Inflammatory macrophage treated with lipopolysaccharide for 4 hours (primary cell): ENCODE data around the gene SNN.

Experiments used
- DNase-seq: peaks from one replicate; pipeline ENCODE4 v3.0.0-alpha.2; 2020

SNN gene

DNA sequence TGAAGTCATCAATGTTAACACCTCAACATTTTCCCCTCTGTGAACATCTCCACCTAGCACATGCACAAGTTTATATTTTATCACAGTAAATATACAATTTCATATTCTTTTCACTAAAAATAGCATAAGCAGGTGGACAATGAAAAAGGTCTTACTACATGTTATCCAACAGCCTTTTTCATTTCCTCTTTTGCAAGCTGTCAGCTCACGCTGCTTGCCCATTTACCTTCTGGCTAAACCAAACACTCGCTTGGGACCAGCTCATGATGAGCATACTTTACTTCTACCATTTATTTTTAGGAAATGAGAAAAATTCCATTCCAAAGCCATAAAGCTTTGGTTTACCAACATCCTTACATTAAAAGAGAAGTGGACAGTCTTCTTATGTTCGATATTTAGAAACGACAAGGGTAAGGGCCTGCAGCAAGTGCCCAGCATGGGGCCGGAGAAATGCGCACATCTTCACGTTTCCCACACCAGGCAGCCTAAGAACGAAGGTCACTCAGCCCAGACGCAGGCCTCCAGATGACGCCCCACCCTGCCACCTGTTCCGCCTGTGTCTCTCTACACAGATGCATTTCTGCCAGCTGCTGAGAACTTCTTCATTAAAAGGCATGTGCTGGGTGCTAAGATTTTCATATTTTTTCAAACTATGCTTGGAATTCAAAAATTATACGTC lies 13.9 kb downstream of the SNN start:
- peak; percentile 33 for DNase-seq

DNA sequence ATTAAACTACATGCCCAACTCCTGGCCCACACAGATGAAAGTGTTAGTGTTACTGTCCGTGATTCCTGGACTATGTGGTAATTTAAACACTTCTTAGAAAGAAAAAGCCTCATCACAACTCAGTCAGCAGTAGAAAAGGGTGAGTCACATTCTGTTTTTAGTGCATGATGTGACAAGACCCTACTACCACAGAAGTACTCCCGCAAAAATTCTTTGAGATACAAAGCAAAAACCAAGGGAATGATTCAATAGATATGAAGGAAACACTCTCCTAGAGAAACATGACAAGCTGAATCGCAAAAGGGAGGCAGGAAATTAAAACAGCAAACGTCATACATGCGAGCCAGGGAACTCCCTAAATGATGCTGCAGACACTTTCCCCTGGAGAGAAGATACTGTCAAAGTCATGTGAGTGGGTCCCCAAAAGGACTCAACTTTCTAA lies 14.4 kb downstream of the SNN start:
- DNase-seq: peak; percentile 88

DNA sequence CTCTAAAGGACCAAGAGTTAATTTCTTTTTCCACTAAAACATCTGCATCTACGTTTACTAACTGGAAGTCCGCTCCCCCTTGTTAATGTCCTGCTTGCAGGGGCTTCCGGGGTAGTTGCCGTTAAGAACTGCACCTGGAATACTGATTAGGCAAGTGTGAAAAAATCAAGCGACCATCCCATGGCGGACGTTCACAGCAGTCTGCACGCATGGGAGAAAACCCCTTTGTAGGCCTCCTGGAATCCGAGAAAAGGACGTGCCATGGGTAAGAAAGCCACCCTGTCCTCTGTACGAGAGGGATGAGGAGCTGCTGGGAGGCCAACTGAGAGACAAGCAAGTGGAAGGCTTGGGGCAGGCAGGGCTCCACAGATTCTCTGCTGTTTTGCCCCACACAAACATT lies 14.9 kb downstream of the SNN start:
- no peak for DNase-seq

DNA sequence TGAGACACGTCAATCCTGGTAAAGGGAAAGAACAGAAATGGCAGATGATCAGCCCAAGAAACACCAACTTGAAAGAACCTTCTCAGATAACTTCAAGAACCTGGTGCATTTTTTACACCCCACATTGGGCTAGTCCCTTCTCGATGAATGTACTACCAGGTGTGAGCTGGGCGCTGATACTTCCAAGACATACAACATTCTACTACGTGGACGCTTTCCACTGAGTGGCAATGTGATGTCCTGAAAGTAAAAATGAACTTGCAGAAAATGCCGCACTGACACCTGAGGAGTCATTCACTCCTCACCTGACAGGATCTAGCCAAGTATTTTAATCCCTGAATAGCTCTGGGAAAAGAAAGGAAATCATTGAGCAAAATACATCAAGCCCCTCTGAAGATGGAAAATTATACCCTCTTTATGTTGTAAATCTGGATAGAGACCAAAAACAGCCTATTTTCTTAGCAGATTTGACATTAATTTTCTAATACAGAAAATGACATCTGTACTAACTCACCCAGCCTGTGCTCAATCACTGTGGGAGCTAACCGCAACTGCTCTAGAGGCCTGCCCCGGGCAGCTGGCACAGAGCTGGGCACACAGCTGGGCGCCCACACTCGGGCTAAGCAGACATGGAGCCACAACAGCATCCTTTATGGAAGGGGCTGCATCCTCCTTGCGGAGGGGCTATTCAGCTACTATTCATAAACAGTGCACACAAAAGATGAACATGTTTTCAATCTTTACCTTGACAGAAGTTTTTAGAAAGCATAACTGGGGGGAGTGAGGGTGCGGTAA lies 16.2 kb downstream of the SNN start:
- DNase-seq: no peak

DNA sequence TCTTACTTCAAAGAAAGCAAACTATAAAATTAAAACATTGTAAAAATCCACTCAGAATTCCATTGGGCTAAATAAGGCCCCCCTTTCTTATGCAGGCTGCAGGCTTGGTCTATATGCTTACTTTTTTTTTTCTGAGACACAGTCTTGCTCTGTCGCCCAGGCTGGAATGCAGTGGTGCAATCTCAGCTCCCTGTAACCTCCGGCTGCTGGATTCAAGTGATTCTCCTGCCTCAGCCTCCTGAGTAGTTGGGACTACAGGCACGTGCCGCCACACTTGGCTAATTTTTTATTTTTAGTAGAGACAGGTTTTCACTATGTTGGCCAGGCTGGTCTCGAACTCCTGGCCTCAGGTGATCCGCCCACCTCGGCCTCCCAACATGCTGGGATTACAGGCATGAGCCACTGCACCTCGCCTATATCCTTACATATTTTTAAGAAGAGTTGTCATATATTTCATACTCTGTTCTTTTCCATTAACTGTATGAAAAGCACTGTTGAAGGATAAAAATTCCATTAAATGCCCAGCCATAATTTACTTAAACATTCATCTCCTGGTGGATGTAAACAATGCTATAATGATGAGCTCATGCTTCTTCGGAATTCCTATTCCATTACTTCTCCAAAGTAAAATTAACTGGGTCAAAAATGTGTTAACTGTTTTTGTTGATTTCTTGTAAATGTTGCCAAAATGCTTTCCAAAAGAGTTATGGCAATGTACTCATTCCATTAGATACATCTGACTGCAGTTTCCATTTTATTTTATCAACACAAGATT lies 17.8 kb downstream of the SNN start:
- no peak for DNase-seq

DNA sequence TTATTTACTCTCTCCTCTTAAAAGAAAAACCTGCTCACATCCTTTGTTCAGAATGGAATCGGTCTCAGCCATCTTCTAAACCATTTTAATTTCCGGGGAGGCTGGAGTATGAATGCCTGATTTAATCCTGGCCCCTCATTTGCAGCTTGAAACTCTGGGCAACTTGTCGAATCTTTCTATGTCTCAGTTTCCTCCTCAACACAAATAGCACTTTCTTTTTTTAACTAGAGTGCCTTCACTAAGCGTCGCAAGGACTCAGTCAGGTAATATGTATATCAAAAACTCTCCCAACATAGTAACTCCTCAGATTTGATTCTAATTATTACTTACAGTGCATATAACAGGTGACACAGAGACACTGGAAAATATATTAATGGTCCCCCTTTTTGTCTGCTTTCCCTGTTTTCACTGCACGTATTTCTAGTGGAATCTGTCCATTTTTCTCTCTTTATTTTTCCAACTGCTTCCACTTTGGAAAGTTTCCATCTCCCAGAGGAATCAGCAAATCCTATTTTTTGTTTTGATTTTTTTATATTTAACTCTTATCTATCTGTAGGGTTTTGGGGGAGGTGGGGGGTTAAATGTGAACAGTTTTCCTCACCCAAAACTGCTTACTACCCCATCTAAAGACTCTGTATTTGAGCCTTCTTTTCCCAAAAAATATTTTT lies 18.6 kb downstream of the SNN start:
- DNase-seq: no peak

DNA sequence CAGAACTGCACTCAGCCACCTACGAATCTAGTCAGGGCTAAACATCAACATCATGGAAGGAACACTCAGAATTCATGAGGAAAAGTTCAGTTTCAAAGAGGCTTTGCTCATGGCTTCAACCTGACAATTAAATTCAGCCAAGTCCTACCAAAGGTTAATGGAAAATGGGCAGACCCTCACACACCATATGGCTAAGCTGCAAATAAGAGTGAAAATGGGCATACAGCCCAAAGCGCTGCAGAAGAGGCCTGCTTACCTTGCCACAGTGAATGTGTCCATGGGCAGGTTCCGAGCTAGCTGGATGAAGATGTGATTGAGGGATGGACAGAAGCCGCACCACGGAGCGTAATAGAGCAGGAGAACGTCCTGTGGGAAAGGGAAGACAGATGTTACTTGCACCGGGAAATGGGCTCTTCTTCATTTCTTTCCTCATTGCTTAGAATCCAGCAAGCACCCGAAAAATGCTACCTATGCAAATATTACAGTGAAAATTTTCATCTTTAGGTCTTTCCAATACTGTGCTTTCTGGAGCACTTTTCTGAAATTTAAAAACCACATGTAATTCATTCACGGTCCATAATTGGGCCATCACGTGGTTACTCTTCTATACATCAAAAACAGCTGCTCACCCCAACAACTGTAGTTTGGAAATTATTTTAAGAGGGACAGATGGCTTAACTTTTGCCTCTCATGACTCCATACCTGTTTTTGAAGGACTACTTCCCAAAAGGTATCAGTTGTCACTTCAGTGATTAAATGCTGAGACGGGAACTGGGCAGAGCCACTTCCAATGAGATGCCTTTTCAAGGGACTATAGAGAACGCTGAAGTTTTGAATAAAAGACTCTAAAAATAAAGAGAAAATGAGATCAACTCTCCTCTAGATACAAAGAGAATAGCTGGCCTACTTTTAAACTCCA lies 19.6 kb downstream of the SNN start:
- DNase-seq: no peak

DNA sequence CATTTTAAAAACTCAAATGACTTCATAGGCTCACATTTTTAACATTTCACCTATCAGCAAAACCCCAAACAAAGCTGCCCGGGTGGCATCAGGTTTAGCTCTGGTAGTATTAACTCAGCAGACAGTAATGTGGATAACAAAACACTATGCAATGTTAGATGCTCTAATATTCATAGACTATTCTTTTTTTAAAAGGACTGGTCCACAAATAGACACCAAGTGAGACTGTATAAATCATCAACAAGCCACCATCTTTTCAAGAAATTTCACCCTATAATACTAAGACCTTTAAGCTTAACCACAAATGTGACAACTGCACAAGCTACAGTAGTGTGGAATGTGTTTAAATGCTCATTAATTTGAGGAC lies 20.2 kb downstream of the SNN start:
- DNase-seq: no peak

DNA sequence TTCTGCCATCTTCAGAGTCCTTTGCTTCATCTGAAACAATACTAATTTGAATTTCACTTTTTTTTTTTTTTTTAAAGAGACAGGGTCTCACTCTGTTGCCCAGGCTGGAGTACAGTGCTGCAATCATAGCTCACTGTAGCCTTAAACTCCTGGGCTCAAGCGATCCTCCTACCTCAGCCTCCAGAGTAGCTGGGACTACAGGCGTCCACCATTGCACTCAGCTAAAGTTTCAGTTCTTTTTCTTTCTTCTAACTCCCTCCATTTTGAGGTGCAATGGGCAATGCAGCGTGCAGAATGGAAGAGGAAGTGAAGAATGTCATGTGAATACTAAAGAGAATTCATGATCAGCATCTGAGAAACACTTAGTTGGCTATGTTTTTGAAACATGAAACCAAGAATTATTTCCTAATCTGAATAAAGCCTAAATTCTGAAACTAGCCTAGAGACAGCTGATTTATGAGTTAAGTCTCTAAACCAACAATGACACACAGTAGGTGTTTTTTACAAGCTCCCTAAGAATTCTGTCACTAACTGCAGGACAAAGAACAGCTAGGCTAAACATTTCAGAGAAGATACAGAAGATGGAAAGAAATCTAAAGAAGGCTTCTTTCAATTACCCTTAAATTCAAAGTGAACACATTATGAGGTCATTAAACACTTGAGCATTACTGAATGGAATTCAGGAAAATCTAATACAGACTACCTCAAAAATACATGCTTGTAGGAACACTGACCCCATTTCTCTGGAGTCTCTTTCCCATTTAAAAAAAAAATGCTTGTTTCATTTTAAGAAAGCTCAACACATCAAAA lies 21.0 kb downstream of the SNN start:
- DNase-seq: peak; percentile 93

DNA sequence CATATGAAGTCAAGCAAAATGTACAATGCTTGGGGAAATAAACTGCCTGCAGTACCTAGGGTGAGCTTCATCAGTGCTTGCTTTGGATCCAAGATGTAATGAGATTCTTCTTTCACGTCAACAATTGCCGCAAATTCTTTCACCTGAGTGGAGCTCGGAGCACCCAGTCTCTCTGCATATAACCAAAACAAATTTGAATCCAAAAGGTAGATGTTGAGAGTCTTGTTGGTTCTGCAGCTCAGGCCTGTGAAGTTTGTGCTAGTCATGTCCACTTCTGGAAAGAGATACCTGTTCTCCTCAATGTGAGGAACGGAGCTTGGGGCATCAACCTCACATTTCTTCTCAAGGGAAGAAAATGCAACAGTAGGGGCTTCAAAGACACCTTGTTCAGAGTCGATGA lies 23.0 kb downstream of the SNN start:
- no peak for DNase-seq

DNA sequence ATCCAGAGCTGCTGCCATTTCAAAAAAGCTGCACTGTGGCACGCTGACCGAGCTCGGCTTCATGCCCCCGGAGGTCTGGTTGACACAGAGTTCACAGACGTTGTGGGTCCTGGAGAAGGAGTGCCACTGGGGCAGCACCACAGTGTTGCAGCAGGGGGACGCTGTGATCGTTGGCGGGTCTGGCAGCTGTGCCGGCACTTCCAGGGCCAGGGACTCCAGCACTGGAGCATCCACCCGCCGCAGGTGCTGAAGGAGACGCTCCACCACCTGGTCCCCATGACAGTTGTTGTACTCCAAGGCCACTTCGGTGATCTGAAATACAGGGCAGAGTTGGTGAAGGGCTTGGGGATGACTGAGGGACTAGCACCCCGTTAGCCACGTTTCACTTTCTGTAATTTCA lies 23.5 kb downstream of the SNN start:
- no peak for DNase-seq

DNA sequence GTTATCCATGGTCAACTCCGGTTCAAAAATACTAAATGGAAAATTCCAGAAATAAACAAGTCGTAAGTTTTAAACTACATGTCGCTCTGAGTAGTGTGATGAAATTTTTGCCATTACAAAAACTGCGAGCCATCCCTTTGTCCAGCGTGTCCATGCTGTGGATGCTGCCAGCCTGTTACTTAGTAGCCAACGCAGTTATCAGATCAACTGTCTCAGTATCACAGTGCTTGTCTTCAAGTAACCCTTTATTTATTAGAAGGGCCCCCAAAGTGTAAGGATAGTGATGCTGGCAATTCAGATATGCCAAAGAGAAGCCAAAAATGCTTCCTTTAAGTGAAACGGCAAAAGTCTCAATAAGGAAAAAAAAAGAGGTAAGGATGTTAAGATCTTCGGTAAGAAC lies 23.9 kb downstream of the SNN start:
- no peak for DNase-seq

DNA sequence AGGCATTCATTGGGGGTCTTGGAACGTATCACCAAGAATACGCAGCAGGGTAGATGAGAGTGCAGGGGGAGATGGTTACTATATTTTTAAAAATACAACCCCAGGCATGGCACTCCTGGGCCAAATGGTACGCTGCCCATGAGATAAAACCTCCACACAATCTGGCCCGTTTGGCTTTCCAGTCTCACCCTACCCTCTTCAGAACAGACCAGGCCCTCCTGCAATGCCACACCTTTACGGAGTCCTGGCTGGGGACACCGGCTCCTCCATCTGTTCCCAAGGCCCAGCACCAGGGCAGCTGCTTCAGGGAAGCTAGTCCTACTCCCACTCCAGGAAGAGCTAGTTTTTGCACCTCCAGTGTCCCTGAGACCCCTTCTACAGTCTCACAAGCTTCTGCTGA lies 24.4 kb downstream of the SNN start:
- no peak for DNase-seq

DNA sequence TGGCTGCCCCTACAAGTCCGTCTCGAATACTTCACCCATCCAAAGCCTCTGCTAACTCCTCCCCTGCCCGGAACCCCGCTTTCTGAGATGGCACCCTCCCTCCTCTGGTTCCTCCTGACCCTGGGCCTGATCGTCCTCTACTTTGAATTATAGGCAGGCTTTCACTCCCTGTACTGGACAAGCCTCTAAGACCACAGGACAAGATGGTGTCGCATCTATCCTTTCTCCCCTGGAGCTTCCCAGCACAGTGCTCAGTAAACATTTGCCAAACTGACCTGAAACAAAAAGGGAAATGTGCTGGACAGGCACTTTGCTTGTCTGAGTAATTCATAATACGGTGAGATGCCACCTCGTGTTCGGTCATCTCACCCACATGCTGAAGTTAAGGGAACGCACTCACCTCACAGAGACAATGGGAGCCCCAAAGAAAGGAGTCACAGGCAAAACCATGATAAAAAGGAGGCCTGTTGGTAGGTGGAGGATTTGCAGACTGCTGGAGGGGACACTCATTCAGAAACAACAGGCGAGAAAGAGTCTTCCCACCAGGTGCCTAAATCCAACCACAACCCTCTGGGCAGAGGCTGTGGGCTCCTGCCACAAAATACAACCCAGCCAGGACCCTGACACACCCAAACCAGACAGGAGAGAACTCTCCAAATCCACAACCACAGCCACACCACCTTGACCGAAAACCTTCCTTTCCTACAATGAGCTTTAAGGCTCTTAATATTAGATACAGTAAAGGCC lies 28.2 kb downstream of the SNN start:
- no peak for DNase-seq

DNA sequence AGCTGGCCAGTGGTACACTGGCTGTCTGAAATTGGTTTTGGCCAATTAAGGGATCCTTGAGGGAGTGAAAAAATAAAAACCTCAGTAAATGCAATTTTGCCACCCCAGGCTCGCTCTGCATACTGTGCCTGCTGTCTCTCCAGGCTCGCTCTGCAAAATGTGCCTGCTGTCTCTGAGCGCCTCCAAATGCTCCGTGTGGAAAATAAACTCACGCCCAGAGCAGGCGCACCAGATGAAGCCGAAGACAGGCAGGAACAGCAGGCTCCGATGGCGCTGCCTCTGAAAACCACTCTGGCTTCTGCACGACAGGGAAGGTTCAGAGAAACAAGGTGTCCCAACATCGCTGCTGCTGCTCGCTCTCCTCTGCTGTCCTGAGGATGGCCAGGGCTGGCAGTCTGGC lies 29.1 kb downstream of the SNN start:
- DNase-seq: no peak

DNA sequence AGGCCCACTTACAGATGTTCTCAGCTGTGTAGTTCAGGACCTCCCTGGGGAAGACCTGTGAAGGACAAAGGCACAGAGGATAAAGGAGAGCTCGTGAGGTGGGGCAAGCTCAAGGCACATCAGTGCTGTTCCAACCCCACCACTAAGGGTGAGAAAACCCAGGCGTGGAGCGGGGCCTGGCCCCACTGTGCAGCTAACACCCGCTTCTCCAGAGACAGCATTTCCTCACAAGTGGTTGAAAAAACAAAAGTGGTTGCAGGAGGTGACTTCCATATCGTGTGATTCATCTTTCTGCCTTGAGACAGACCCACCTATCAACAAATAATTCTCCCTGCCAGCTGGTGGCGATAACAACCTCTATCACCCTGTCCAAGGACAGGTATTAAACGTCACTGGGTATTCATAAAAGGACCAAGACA lies 30.0 kb downstream of the SNN start:
- DNase-seq: no peak

DNA sequence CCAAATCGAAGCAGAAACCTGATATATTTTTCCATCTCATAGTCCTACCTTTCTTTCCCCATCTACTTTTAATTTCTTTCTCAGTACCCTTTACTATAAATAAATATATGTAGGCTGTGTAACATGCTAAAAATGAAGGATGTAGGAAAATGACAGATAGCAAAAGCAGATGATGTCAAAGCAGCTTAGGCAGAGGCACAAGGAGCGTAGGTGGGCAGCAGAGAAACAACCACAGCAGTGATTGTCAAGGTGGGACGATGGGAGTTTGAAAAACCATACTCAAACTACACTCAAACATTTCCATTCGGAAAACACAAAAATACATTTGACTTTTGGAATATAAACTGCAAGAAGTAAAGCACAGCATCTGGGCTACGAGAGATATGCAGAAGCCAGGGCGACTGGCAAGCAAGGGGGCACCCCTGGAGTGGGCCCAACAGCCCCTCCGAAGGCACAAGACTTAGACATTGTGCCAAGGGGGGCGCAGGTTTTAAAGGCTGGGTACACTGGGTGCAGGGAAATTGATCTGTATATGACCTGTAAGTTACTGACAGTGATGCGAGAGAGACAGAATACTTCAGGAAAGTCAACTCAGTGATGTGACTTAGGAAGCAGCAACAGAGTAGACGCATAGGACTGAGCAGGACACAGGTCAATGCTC lies 31.1 kb downstream of the SNN start:
- no peak for DNase-seq

DNA sequence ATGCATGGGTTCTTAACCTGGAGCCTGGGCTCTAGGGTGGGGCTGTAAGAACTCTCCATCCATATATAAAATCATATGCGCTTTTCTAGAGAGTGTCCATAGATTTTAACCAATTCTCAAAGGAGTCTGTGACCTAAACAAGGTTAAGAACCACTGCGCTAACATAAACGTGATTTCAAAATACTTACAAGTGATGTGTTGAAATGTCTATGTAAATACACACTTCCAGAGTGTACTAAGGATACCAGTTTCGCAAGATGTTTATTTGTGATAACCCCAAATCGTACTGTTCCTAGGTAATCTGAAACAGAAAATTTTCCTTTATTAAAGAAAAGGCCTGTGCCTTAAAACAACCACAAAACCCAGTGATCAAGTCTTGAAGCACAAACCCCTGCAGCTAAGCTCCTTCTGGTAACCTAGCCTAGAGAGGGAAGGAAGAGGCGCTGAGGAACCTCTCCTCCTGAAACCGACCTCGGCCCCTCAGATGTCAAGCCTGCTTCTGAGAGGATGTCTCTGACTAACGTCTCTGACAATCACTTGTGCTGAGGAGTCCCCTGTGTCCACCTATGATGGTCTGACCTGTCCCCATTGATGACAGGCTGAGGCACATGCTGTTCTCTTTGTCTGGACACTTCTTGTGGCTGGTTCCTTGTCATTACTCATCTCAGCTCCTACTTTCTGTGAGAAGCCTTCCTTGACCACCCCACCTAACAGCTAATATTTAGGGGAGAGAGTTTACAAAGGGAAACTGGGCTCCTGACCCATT lies 32.2 kb downstream of the SNN start:
- DNase-seq: peak; percentile 67
